NK-92 (cell line): ENCODE data around the gene IRAK1.

Experiments
- DNase-seq: peaks from one replicate; lab custom pipeline; 2025; ENCODE audit not compliant: unreplicated experiment; lab: John Stamatoyannopoulos, UW

The IRAK1 gene

DNA sequence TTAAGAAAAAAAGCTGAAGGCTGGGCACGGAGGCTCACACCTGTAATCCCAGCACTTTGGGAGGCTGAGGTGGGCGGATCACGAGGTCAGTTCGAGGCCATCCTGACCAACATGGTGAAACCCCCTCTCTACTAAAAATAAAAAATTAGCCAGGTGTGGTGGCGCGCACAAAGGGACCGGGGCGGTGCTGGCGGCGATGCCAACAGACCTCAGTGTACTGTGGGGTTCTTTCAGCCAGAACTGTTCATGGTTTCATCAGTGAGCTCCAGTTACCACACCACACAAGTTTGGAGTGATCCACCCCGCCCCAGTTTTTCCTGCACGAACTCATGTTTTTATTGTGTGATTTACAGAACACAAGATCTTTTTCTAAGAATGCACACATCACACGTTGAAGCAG is 21.2 kb upstream of the IRAK1 start:
- DNase-seq: no peak

DNA sequence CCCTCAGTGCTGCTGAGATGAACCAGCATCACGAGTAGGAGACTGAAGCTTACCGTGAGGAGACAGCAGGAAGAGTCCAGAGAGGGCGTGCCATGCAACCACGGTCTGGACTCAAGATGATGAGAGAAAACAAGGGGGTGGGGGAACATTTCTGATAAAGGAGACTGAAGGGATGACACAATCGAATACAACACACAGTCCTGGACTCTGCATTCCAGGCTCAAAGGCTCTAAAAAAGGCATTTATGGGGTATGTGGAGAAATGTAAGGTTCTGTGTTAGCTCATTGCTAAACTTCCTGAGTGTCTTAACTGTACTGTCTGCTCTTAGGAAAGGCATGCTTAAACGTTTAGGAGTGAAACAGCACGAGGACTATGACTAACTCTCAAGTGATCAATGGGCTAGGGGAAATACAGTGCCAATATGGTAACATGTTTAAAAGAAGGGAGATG is 20.6 kb upstream of the IRAK1 start:
- no peak for DNase-seq

DNA sequence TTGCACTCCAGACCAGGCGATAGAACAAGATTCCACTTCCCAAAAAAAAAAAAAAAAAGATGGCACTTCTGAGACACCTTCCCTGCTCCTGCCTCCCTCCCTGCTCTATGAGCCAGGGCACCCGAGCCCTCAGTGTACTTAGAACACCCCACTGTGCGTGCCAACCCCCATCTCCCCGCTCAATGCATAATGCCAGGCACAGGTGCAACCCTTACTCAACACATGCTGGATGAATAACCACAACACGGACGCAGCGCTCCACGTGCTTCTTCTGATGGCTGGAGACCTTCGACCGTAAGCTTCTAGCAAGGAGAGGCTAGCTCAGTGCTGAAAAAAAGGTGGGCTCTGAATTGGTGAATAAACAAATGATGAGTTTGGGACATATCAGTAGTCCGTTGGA is 19.9 kb upstream of the IRAK1 start:
- no peak for DNase-seq

DNA sequence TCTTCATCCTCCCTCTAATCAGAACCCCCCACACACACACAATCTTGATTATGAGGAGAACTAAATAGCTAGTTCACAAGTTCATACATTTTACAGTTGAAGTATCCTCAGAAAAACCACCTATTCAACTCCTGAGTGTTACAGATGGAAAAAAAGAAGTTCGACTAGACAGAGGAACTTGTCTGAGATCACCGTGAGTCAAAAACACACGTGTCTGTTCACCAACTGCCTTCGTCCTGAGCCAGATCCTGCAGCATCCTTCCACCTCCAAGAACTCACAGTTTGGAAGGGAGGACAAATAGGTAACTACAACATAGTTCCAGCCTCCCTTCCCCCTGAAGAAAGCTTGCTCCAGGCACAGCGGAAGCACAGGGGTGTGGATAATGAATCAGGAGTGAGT is 19.0 kb upstream of the IRAK1 start:
- no peak for DNase-seq

DNA sequence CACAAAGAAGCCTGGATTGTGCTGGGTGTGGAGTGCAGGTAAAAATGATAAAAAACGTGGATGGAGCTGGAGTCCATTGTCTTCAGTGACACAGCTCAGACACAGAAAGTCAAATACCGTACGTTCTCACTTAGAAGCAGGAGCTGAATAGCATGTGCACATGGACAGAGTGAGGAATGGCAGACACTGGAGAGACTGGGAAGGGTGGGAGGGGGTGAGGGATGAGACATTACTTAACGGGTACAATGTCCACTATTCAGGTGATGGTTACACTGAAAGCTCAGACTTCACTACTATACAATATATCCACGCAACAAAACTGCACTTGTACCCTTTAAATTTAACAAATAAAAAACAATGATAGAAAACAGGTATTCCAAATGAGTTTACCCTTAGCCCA is 18.1 kb upstream of the IRAK1 start:
- DNase-seq: no peak

DNA sequence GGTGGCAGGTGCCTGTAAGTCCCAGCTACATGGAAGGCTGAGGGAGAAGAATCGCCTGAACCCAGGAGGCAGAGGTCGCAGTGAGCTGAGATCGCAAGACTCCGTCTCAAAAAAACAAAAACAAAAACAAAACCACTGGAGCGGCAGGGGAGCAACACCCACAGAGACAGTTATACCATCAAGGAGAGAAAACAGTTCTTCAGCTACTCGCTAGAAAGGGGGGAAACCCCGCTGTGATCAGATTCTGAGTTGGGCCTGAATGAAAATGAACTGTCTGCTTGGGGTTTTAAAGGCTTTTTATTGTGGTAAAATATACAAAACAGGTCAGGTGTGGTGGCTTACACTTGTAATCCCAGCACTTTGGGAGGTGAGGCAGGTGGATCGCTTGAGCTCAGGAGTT is 16.8 kb upstream of the IRAK1 start:
- no peak for DNase-seq

DNA sequence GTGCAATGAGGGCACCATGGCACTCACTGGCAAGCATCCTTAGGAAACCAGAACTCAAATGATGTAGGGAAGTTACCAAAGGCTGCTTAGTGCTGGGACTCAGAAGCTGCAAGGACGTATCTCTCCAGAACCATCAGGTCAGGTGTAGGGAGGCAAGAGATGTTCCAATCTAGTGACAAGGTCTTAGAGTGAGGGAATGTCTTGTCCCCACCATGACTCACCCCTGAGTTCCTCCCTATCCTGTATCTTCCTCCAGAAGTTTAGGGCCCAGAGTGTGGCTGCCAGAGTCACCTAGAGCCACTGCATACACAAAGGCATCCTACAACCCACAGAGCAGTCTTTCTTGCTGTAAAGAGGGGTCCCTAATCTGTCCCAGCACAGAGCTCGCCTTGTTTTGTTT is 14.1 kb upstream of the IRAK1 start:
- DNase-seq: no peak

DNA sequence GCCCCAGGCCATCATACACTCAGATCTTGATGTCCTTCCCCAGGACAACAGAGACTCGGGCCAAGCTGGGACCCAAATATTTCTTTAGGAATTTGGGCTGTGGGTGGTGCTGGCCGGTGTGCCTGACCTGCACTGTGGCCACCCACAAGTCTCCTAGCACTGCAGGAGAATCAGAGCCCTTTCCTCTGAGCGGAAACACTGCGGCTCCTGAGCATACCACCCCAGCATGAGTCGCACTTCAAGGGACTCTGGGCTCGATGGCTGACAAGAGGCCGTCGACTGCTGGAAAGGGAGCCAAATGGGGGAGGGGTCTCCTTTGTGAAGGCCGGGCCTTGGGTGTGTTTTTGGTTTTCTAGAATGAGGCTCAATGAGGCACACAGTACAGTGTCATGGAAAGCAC is 13.0 kb upstream of the IRAK1 start:
- no peak for DNase-seq

DNA sequence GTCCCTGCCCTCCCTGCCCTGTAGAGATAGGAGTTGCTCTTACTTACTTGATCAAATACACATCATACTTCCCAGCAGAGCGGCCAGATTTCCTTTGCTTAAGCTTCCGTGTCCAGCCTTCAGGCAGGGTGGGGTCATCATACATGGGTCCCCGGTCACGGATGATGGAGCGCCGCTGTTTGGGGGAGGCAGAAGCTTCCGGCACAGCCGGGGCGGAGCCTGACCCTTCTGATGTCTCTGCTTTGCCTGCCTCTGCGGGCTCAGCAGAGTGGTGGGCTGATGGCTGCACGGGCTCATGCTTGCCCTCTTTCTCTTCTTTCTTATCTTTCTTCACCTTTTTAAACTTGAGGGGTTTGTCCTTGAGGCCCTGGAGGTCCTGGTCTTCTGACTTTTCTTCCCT is 12.5 kb upstream of the IRAK1 start:
- DNase-seq: no peak

DNA sequence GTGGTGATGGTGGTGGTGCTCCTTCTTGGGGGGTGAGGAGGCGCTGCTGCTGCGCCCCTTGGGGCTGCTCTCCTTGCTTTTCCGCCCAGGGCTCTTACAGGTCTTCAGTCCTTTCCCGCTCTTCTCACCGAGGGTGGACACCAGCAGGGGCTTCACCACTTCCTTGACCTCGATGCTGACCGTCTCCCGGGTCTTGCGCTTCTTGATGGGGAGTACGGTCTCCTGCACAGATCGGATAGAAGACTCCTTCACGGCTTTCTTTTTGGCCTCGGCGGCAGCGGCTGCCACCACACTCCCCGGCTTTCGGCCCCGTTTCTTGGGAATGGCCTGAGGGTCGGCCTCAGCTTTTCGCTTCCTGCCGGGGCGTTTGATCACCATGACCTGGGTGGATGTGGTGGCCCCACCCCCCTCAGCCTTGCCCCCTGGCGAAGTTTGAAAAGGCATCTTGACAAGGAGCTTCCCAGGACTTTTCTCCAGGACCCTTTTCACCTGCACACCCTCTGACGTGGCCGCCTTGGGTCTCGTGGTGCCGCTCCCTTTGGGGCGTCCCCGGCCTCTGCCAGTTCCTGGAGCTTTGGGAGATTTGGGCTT is 11.1 kb upstream of the IRAK1 start:
- no peak for DNase-seq

DNA sequence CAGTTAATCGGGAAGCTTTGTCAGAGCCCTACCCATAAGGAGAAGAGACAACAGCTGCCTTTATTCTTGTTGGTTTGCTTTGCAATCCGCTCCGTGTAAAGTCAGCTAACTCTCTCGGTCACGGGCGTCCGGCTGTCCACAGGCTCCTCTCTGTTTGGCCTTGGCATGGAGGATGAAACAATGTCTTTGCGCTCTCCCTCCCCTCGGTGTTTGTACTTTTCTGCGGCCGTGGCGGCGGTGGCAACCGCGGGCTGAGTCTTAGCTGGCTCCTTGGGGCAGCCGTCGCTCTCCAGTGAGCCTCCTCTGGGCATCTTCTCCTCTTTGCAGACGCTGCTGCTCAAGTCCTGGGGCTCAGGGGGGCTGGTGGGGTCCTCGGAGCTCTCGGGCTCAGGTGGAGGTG is 10.6 kb upstream of the IRAK1 start:
- DNase-seq: no peak

DNA sequence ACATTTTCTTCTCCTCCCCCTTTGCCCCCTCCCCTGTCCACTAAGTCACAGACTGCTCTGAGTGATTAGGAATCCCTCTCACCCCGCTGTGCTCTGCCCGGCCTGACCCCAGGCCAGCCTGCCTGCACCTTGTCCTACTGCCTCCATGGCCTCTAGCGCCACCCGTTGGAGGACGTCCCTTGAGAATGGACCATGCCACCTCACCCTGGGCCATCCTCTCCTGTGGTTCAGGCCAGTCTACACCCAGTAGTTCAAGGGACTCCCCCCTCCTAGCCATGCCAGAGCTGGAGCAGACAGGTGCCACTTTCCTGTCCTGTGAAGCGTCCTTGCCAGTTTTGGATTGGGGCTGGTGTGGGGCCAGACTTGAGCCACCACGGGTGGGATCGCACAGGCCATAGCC is 9.7 kb upstream of the IRAK1 start:
- no peak for DNase-seq

DNA sequence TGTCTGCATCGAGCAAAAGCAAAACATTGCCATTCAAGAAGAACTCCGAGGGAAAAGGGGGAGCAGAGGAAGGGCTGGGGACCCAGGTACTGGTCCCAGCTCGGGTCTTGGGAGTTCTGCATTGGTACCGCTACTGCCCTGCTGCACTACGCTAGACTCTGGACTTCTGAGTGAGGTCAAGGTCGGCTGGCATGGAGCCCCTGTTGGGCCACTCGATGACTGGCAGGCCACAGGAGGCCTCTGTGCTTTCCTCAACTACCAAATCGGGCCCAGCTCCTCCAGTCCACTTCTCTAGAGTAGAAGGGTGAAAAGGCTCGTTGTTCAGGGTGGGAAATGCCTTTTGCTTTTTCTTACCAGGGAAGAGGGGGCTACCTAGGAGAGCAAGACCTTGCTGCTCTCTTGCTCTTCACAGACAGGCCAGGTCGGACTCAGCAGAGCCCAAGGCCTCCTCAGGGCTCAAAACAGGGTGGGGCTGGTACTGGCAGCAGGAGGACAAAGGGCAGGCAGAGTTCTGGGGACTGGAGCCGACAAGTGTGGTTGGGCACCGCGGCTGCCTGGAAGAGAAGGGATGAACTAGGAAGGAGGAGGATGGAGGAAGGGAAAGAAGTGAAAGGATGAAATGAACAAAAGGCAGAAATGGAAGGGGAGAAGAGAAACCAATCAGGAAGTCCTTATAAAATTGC is 8.9 kb upstream of the IRAK1 start:
- no peak for DNase-seq

DNA sequence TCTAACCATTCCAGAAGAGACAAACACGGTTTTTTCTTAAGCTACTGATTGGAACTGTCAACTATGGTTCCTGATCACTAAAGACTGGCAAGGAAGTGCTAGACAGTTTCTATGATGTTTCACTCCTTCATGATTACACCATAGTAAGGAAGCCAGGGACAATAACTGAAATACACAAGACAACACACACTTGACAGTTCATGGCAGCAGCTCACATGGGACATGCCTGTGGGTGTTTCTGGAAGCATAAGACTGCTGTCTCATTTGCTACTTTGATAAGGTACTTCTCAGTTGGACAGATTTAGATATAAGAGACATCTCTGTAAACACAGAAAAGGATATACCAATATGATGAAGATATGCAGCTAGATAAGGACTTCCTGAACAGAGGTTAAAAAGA is 8.3 kb upstream of the IRAK1 start:
- DNase-seq: no peak

DNA sequence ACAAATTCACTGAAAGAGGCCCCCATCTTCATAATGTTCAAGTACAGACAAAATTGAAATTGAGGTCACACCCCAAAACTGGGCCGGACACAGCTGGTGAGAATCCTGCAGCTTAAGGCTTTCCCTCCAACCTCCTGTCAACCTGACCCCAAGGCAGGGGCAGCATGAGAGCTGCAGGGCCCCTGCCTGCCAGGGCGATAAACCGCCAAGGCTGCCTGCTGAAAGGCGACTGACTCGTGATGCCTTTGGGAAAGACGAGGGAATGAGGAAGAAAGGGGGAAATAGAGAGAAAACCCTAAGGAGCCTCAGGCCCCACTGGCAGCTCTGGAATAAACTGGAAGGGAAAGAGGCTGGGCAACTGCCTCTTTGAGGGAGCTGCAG is 7.3 kb upstream of the IRAK1 start:
- no peak for DNase-seq

DNA sequence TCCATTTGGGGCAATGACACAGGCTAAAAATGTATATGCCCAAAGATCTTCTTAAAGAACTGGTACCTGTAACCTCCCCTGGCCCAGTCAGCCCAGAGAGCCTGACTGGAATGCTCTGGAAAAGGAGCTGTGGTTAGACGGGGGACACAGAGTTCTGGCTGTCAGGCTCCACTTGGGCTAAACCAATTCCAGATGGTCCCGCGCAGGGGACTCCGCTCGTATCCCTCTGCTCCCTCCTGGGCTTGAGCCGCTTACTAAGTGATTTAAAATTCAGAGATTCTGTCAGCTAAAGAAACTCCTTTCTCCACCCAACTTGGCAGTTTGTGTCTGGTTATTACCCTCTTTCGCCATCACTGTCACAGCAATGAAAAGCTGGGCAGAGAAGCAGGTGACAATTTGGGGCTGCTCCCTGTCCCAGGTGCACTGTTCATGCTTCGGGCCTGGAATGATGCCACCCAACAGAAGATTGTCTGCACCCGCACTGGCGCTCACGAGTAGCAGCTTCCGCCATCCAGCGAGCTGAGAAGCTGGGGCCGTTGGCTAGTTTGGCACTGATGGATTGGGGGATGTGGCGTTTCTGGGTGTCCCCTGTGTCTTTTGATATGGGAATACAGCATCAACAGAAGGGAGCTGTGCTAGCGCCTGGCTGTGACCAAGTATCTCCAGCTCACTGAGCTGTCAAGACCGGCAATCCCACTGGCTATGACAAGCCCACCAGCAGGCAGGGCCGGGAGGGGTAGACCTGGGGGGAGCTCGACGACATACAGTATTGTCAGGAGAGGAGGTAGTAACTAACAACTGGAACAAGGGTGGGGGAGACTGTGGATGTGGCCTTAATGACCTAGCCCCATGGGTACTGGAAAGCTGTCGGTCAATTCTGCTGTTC is 6.7 kb upstream of the IRAK1 start:
- DNase-seq: no peak

DNA sequence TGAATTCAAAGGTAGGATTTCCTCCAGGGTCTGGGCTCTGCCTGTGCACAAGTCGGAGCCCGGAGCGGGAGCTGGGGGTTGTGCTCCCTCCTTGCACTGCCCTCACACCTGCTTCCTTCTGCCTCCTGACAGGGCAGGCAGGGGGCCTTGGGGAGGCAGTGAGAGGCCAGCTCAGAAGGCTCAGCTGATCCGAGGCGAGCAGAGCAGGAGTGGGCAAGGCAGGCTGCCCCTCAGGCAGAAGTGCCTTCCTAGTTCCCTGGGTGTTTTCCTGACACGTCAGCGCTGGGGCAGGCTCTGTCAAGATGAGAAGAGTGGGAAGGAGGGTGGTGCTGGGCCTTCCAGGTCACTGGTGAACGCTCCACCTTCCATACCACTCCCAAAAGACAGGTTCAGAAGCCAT is 5.5 kb upstream of the IRAK1 start:
- no peak for DNase-seq

DNA sequence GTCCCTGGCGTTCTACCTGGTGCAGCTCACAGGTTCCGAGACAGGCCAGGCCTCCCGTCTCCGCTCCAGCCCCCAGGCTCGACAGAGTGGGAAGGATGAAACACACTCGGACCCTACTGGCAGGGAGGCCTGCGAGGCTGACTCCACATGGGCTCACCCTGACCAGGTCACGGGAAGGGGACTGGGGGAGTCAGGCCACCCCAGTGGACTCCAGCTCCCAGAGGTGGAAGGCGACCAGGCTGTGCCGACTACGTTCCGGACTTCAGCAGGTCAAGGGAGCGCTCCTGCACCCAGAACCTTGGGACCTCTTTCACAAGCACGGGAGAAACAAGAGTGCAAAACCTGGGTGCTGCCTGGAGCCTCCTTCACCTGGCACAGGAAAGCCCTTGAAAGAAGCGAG is 4.6 kb upstream of the IRAK1 start:
- no peak for DNase-seq

DNA sequence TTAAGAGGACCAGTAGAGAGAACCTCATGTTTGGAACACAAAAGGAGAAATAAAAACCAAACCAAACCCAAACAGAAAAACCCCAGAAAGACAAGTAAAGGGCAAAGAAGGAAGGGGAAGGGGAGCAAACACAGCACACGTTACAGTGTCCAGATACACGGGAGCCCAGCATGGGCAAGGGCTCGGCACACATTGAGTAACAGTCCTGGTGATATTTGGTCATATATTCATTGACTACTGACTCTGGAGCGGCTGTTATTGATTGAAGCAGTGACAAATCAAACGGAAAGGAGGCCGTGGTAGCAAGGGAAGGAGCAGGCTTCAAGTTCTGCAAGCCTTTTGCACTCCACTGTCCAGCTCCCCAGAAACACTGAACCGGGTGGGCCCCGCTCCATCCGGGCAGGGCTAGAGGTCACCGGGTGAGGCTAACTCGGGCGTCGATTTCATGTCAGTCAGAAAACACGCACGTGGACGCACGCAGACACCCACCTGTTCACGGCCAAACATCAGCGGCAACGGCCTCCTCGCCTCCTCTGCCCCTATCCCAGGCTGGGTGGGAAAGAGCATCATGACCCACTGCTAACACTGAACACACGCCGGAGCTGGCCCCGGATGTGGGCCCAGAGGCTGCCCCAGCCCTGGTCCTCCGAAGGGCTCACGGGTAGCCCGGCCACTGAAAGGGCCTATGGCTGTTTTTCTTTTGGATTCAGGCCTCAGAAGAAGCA is 3.7 kb upstream of the IRAK1 start:
- DNase-seq: no peak

DNA sequence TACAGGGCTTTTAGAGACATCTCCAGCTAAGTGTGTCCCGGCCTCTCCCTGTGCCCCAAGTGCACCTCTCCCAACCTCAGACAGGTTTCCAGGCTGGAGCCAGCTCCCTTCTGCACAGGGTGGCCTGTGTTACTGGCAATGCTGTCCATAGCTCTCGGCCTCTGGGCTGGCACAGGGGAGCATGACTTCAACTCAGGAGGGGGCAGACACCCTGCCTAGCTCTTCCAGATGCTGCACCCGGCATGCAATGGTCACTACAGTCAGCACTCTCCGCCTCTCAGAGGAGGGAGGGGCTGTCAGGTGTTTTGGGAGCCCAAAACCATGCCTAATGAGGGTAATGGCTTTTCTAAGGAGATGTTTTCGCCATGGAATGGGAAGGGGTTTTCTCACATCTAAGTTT is 2.4 kb upstream of the IRAK1 start:
- DNase-seq: no peak

DNA sequence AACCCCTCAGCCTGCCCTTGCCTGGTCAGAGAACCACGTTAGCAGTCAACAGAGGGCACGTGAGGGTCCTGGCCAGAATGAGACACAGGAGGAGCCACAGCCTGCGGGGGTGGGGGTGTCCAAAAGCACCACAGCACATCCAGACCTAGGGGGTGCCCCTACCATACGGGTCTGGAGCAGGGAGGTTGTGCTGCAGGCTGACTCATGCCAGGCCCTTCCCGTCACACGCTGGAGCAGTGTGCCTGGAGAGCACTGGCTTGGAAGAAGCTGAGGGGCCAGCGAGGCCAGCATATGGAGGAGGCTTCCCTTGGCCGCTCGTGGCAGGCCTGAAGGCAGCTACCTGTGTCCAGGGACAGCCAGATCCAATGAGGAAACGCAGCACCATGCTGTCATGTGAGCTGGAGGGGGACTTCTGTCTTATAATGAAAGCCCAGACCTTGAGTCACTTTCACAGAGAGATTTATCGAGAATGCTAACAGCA is 1.5 kb upstream of the IRAK1 start:
- DNase-seq: no peak
